GM19193 (cell line): Measurements from ENCODE around the gene RHNO1.

Source experiments
- POLR2A ChIP-seq: IDR thresholded peaks from 4 replicates; pipeline ENCODE4 v1.6.1; 2011; ENCODE audit not compliant: insufficient read depth, insufficient read length; ENCODE audit errors: extremely low read depth

Gene RHNO1

GRCh38 chr12:2923057-2923456, 46.0 kb downstream of the RHNO1 start:
- TF ChIP-seq POLR2A = no peak

GRCh38 chr12:2924019-2924418, 47.0 kb downstream of the RHNO1 start:
- TF ChIP-seq POLR2A = no peak

GRCh38 chr12:2925322-2925995, 48.4 kb downstream of the RHNO1 start:
- TF ChIP-seq POLR2A = no peak

- no peak for TF ChIP-seq POLR2A
Measured at GRCh38 chr12:2930865-2931264, 53.8 kb downstream of the RHNO1 start.

- no peak for TF ChIP-seq POLR2A
Measured at GRCh38 chr12:2933586-2933985, 56.6 kb downstream of the RHNO1 start.

GRCh38 chr12:2934371-2934770, 57.3 kb downstream of the RHNO1 start:
- TF ChIP-seq POLR2A = no peak

GRCh38 chr12:2936301-2936700, 59.3 kb downstream of the RHNO1 start:
- no peak for TF ChIP-seq POLR2A

GRCh38 chr12:2937500-2937899, 60.5 kb downstream of the RHNO1 start:
- TF ChIP-seq POLR2A = no peak
